ENCODE results near the gene GNG5.

GNG5 gene

DNA sequence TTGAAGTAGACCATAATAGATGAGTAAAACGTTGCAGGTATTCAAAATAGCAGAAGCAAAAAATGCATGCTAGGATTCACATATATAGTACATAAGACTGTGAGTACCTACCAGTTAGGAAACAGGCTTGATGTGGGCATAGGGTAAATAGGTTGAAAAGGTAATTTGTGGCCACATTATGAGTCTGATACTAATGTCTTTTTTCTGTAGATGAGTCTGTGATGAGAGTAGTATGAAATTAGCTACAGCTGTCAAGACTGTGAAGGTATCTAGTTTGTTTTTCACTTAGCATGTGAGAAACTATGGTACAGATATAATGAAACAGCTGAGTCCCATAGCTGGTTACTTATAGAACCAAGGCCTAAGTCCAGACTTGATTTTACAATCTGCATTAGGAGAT, 12.6 kb downstream of the GNG5 start:
- no peak for DNase-seq (ENCODE audit: low read depth)
- TF ChIP-seq, protein P1, sequence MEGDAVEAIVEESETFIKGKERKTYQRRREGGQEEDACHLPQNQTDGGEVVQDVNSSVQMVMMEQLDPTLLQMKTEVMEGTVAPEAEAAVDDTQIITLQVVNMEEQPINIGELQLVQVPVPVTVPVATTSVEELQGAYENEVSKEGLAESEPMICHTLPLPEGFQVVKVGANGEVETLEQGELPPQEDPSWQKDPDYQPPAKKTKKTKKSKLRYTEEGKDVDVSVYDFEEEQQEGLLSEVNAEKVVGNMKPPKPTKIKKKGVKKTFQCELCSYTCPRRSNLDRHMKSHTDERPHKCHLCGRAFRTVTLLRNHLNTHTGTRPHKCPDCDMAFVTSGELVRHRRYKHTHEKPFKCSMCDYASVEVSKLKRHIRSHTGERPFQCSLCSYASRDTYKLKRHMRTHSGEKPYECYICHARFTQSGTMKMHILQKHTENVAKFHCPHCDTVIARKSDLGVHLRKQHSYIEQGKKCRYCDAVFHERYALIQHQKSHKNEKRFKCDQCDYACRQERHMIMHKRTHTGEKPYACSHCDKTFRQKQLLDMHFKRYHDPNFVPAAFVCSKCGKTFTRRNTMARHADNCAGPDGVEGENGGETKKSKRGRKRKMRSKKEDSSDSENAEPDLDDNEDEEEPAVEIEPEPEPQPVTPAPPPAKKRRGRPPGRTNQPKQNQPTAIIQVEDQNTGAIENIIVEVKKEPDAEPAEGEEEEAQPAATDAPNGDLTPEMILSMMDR (conservative IDR thresholded peaks at IDR 0.05; ENCODE audit: control insufficient read depth, insufficient read depth, low read depth, low read length) = no peak
- no peak overlapping the region for H3K4me3 ChIP-seq (ENCODE audit: control insufficient read depth, low read depth, low read length)

DNA sequence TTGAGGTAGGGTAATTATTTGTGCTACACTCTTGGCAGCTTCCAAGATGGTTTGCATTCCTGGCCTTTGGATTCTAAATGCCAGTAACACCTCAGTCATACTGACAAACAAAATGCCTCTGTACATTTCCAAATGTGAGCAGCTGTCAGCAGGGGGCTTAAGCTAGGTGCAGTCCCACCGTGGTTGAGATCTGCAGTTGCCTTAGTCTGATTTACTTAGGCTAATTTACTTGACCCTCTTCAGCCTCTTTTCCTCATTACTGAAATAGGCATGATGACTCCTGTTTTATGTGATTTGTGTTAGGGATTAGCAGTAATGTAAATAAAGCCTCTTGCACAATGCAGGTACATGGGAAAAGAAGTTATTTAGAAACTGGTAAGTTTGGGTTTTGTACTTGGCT, 13.7 kb downstream of the GNG5 start:
- no peak for DNase-seq (ENCODE audit: low read depth)
- TF ChIP-seq, protein P1 (conservative IDR thresholded peaks at IDR 0.05; ENCODE audit: control insufficient read depth, insufficient read depth, low read depth, low read length) = no peak
- no peak overlapping the region for H3K4me3 ChIP-seq (ENCODE audit: control insufficient read depth, low read depth, low read length)

DNA sequence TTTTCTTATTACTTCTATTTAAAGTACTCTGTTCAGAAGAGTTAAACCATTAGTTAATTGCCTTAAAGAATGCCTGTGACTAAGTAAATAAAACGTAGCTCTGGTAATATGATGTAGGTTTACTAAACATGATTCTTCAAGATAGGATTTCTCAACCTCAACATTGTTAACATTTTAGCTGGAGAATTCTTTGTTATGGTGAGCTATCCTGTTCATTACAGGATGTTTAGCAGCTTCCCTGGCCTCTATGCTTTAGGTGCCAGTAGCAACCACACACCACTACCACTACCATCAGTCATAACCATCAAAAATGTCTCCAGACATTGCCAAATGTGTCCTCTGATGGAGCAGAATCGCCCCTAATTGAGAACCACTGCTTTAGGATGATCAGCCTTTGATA, 16.6 kb downstream of the GNG5 start:
- DNase-seq (ENCODE audit: low read depth) = no peak

DNA sequence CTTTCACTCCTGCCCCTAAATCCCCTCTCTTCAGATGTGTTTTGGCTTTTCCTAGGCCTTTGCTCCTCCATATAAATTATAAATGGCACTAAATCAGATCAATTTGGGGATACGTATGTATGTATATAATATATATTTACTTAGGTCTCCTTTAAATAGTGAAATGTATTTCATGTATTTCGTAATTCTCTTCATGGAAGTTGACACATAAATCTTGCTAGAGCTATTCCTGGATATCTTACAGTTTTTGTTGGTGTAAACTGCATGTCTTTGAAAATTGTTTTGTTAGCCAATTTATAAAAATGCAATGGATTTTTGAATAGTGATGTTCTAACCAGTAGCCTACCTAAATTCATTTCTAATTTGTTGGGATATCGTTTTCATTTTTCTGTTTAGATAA, 18.3 kb downstream of the GNG5 start:
- no peak for DNase-seq (ENCODE audit: low read depth)
- no peak overlapping the region for H3K4me3 ChIP-seq (ENCODE audit: control insufficient read depth, low read depth, low read length)
- TF ChIP-seq, protein P1 (conservative IDR thresholded peaks at IDR 0.05; ENCODE audit: control insufficient read depth, insufficient read depth, low read depth, low read length) = no peak

More for the DNA sequence above, 16.6 kb downstream of the GNG5 start:
- H3K4me3 ChIP-seq (ENCODE audit: control insufficient read depth, low read depth, low read length) = no peak overlapping the region
- TF ChIP-seq, protein P1 (conservative IDR thresholded peaks at IDR 0.05; ENCODE audit: control insufficient read depth, insufficient read depth, low read depth, low read length) = no peak

DNA sequence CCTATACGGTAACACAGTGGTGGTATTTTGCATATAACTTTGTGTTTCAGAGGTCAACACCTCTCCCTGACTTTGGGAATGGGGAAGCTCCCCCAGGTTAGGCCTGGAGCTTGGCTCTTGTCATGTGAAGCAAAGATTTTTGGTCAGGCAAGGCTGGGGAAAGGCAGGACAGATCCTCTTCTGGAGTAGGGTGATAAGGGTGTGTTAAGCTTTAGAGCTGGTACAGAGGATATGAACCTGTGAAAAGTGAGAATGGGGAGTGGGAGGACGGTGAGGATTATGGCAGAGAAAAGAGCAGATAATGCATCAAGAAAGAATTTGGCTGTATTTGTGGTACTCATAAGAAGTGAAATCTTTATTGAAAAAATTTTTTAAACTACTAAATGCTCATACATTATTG, 25.1 kb downstream of the GNG5 start:
- TF ChIP-seq, protein P1 (conservative IDR thresholded peaks at IDR 0.05; ENCODE audit: control insufficient read depth, insufficient read depth, low read depth, low read length) = no peak
- H3K4me3 ChIP-seq (ENCODE audit: control insufficient read depth, low read depth, low read length) = no peak overlapping the region
- no peak for DNase-seq (ENCODE audit: low read depth)

DNA sequence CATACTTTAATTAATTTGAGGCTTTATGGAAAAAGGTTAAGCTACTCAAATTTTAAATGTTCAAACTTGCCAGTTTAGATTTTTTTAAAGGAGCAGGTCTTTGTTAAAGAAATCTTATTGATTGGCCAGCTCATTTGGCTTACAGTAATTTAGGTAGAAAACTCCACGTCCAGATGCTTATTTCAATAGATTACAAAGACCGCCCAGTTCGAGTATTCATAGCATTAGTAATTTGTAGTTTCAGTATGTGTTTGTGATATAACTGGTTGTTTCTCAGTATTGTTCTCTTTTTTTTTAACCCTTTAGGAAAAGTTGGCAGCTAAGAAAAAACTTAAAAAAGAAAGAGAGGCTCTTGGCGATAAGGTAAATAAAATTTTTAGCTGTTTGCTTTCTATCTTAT, 25.7 kb downstream of the GNG5 start:
- peak overlapping the region; percentile 93 for H3K4me3 ChIP-seq (ENCODE audit: control insufficient read depth, low read depth, low read length)
- no peak for DNase-seq (ENCODE audit: low read depth)
- TF ChIP-seq, protein P1 (conservative IDR thresholded peaks at IDR 0.05; ENCODE audit: control insufficient read depth, insufficient read depth, low read depth, low read length) = no peak

DNA sequence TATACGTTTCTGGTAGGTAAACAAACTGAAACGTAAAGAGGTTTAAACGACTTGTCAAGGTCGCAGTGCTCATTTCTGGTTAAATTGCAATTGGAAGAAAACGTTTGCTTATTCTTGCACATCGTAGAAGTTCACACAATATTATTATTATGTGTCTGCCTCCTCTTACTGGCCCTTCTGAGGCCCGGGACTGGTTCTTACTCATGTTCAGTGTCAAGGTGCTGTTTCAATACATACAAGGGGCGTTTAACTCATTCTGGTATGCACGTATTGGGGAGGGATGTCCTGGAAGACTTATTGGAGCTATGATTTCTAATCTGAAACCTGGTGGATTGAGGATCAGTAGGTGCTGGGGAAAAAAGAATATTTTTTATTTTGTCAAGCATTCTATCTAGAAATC, 26.4 kb downstream of the GNG5 start:
- TF ChIP-seq, protein P1 (conservative IDR thresholded peaks at IDR 0.05; ENCODE audit: control insufficient read depth, insufficient read depth, low read depth, low read length) = no peak
- DNase-seq (ENCODE audit: low read depth) = peak; percentile 6
- H3K4me3 ChIP-seq (ENCODE audit: control insufficient read depth, low read depth, low read length) = peak overlapping the region; percentile 93

Data from fibroblast of mammary gland (primary cell).